Measurements from ENCODE around the gene UBE2V1. TPM values are rescaled to one million over a fixed set of nuclear protein-coding genes. Genes with fewer than 3 reads are reported as not detected.

Gene UBE2V1
- total RNA-seq, 3 donors from 2014 or later = 90.1 to 94.4 (median 94.1) TPM

DNA sequence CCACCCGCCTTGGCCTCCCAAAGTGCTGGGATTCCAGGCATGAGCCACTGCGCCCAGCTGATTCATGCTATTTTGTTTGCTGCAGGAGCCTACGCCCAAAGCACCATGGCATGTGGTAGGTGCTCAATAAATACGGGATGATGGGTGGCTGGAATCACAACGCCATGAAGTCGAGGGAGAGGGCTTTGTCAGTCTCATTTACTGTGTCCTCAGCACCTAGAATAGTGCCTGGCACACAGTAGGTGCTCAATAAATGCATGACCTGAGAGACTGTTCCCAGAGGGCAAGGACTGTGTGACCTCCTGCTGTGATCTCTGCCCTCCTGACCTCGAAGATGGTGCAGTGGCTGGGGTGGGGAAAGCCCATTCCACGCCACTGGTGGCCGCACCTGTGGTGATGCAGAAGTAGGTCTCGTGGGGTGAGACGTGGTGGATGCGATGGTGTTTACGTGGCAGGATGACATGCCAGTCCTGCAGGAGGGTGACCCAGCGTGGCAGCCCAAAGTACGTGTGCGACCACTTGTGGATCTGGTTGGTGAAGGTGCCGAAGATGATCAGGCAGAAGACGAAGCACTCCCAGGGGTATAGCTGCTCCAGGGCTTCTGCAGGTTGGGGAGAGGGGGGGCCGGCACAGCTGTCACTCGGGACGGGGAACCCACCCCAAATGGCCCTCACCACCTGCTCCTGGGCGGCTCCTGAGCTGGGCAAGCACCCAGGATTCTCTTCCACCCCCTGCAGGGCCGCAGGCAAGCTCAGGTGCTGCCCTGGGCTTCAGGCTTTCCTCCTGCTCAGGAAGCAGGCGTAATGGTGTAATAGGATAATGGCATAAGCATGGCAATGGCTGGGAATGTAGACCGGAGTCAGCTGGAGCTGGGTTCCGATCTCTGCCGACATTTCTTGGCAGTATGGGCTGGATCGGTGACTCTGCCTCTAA lies 14.9 kb upstream of the UBE2V1 start:
- no peaks in the 10 kb centered on the region for H3K9me3 ChIP-seq
- ATAC-seq = no peak
- H3K36me3 ChIP-seq (ENCODE audit: low read depth) = peaks cover 4% of the 10 kb centered on the region
- peaks cover 5% of the 10 kb centered on the region for H3K4me1 ChIP-seq (ENCODE audit: low read depth)
- no peak for DNase-seq
- intact Hi-C loops (cut with DNase I, micrococcal nuclease) = no loop called here
- no peak overlapping the region for H3K4me3 ChIP-seq
- TF ChIP-seq, protein P1, sequence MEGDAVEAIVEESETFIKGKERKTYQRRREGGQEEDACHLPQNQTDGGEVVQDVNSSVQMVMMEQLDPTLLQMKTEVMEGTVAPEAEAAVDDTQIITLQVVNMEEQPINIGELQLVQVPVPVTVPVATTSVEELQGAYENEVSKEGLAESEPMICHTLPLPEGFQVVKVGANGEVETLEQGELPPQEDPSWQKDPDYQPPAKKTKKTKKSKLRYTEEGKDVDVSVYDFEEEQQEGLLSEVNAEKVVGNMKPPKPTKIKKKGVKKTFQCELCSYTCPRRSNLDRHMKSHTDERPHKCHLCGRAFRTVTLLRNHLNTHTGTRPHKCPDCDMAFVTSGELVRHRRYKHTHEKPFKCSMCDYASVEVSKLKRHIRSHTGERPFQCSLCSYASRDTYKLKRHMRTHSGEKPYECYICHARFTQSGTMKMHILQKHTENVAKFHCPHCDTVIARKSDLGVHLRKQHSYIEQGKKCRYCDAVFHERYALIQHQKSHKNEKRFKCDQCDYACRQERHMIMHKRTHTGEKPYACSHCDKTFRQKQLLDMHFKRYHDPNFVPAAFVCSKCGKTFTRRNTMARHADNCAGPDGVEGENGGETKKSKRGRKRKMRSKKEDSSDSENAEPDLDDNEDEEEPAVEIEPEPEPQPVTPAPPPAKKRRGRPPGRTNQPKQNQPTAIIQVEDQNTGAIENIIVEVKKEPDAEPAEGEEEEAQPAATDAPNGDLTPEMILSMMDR (IDR thresholded peaks at IDR 0.05) = no peak

DNA sequence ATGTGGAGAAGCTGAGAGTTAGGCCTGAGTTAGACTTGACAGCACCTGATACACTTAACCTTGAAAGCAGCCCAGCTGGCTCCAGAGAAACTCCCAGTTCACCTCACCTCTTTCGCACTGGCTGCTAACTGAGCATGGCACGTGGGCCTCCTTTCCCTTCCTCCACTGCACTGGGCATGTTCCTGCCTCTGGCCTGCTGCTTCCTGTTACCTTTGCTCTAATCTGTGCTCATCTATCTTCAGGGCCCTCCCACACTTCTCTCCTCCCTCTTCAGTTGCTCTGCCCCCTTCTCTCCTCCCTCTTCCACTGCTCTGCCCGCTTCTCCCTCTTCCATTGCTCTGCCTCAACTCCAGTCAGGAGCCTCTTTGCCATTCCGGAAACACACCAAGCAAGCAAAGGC lies 13.7 kb upstream of the UBE2V1 start:
- no peaks in the 10 kb centered on the region for H3K9me3 ChIP-seq
- H3K4me3 ChIP-seq = no peak overlapping the region
- ATAC-seq = peak; percentile 98
- peak in 2 of 3 donors; percentile 76 to 81 for DNase-seq
- intact Hi-C loops (cut with DNase I, micrococcal nuclease) = no loop called here
- TF ChIP-seq, protein P1 (IDR thresholded peaks at IDR 0.05) = no peak
- peaks cover 5% of the 10 kb centered on the region for H3K4me1 ChIP-seq (ENCODE audit: low read depth)
- H3K36me3 ChIP-seq (ENCODE audit: low read depth) = peaks cover 4% of the 10 kb centered on the region

DNA sequence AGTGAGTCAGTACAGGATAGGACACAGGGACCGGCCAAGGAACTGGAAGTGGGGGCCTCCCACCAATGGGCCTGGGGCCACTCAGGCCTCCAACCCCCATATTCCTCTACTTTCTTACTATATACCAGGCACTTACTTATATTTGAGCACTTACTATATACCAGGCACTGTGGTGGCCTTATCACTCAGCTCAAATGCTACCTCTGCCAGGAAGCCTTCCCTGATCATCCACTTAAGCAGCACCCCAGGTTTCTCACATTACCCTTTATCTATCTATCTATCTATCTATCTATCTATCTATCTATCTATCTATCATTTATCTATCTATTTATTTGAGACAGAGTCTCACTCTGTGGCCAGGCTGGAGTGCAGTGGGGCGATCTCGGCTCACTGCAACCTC lies 12.3 kb upstream of the UBE2V1 start:
- H3K4me1 ChIP-seq (ENCODE audit: low read depth) = peaks cover 9% of the 10 kb centered on the region
- no peak overlapping the region for H3K4me3 ChIP-seq
- no peaks in the 10 kb centered on the region for H3K9me3 ChIP-seq
- intact Hi-C loops (cut with DNase I, micrococcal nuclease) = no loop called here
- H3K36me3 ChIP-seq (ENCODE audit: low read depth) = peaks cover 4% of the 10 kb centered on the region
- DNase-seq = no peak
- ATAC-seq = no peak
- TF ChIP-seq, protein P1 (IDR thresholded peaks at IDR 0.05) = no peak

DNA sequence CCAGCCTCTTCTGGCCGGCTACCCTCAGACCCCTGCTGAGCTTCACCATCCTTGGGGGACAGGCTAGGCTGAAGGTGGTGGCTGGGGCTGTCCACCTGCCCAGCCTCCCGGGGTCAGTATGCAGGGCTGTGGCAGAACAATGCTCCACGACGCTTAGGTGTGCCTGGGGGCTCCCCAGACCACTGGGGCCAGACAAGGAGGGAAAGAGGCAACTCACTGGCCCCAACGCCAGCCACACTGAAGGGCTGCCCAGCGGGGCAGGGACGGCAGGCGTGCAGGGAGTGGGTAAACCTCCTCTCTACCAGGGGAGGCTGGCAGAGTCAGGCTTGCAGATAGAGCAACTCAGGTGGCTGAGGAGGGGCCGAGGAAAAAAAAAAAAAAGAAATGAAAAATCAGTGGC lies 11.5 kb upstream of the UBE2V1 start:
- Histone ChIP-seq H3K36me3 (ENCODE audit: low read depth) (peaks cover 4% of the 10 kb centered on the region), H3K9me3 (no peaks in the 10 kb centered on the region), H3K4me3 (no peak overlapping the region), H3K4me1 (ENCODE audit: low read depth) (peaks cover 9% of the 10 kb centered on the region)
- ATAC-seq (no peak), DNase-seq (peak in 1 of 3 donors; percentile 15)
- intact Hi-C loops (cut with DNase I, micrococcal nuclease) = loop anchor here in 1 of 2 donors (5.0 kb wide), 1 partner anchor 43 kb away; no protein-coding TSS in a partner anchor
- TF ChIP-seq, protein P1 (IDR thresholded peaks at IDR 0.05) = no peak

DNA sequence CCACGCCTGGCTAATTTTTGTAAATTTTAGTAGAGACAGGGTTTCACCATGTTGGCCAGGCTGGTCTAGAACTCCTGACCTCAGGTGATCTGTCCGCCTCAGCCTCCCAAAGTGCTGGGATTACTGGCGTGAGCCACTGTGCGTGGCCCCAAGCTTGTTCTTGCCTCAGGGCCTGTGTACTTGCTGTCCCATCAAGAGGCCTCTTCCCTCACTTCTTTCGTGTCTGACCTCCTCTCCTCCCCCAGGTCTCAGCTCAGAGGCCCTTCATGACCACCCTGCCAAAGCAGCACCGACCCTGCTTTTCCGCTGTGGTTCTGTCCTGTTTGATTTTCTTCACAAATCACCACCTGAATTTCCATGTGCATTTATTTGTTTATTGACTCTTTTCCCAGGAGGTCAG lies 10.5 kb upstream of the UBE2V1 start:
- Histone ChIP-seq H3K4me1 (ENCODE audit: low read depth) (peaks cover 9% of the 10 kb centered on the region), H3K36me3 (ENCODE audit: low read depth) (no peaks in the 10 kb centered on the region), H3K9me3 (no peaks in the 10 kb centered on the region), H3K4me3 (no peak overlapping the region)
- intact Hi-C loops (cut with DNase I, micrococcal nuclease) = loop anchor here in 1 of 2 donors (5.0 kb wide), 1 partner anchor 44 kb away; no protein-coding TSS in a partner anchor
- TF ChIP-seq, protein P1 (IDR thresholded peaks at IDR 0.05) = no peak
- no peak for ATAC-seq
- DNase-seq = peak in 1 of 3 donors; percentile 2

Measured in mucosa of descending colon (tissue), 3 donors.